Measurements from ENCODE around the gene ACTG1.

Gene ACTG1

DNA sequence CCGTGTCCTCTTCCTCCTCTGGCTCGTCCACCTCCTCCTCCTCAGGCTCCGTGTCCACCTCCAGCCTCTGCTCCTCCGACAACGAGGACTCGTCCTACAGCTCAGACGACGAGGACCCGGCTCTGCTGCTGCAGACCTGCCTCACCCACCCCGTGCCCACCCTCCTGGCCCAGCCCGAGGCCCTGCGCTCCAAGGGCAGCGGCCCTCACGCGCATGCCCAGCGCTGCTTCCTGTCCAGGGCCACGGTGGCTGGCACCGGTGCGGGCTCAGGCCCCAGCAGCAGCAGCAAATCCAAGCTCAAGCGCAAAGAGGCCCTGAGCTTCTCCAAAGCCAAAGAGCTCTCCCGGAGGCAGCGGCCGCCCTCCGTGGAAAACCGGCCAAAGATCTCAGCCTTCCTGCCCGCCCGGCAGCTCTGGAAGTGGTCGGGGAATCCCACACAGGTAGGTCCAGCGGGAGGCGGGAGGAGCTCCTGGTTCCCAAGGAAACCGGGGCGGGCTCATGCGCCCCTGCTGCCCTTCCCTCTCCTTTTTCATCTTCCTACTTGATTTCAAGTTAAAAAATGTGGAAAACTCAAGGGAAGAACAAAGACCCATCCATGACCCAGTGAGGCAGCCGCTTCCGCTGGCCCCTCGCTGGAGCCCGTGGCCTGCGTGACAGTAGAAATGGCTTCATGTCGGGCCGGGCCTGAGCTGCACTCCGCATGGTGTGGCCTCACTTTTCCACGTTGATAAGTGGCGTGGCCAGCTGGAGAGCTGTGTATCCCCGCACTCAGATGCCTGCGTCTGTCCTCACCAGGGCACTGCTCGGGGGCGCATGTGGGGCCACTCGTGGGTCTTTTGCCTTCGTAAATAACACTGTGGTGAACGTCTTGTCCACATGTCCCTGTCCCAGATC is 50.7 kb downstream of the ACTG1 start:
- Histone ChIP-seq H3K27me3 (no peaks in the 10 kb centered on the region), H3K4me1 (no peaks in the 10 kb centered on the region), H3K4me3 (no peak overlapping the region), H3K9me3 (no peaks in the 10 kb centered on the region), H3K36me3 (peaks cover 9 to 71% (median 65%) of the 10 kb centered on the region in 3 donors), H3K27ac (no peak overlapping the region)
- no peak for DNase-seq
- TF ChIP-seq, protein P1, sequence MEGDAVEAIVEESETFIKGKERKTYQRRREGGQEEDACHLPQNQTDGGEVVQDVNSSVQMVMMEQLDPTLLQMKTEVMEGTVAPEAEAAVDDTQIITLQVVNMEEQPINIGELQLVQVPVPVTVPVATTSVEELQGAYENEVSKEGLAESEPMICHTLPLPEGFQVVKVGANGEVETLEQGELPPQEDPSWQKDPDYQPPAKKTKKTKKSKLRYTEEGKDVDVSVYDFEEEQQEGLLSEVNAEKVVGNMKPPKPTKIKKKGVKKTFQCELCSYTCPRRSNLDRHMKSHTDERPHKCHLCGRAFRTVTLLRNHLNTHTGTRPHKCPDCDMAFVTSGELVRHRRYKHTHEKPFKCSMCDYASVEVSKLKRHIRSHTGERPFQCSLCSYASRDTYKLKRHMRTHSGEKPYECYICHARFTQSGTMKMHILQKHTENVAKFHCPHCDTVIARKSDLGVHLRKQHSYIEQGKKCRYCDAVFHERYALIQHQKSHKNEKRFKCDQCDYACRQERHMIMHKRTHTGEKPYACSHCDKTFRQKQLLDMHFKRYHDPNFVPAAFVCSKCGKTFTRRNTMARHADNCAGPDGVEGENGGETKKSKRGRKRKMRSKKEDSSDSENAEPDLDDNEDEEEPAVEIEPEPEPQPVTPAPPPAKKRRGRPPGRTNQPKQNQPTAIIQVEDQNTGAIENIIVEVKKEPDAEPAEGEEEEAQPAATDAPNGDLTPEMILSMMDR (IDR thresholded peaks at IDR 0.05) = no peak
- intact Hi-C loops (cut with DNase I; ENCODE audit: low total_unique reads) = no loop called here

DNA sequence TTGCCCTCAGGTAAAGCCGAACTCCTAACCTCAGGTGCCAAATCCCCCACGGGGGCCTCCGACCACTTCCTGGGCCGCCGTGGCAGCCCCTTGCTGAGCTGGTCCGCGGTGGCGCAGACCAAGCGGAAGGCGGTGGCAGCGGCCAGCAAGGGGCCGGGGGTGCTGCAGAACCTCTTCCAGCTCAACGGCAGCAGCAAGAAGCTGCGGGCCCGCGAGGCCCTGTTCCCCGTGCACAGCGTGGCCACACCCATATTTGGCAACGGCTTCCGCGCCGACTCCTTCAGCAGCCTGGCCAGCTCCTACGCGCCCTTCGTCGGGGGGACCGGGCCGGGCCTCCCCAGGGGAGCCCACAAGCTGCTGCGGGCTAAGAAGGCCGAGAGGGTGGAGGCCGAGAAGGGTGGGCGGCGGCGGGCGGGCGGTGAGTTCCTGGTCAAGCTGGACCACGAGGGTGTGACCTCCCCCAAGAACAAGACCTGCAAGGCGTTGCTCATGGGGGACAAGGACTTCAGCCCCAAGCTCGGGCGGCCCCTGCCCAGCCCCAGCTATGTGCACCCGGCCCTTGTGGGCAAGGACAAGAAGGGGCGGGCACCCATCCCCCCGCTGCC is 51.6 kb downstream of the ACTG1 start:
- Histone ChIP-seq H3K4me1 (no peaks in the 10 kb centered on the region), H3K36me3 (peaks cover 9 to 67% (median 60%) of the 10 kb centered on the region in 3 donors), H3K27ac (no peak overlapping the region), H3K4me3 (no peak overlapping the region), H3K9me3 (no peaks in the 10 kb centered on the region), H3K27me3 (no peaks in the 10 kb centered on the region)
- intact Hi-C loops (cut with DNase I; ENCODE audit: low total_unique reads) = no loop called here
- TF ChIP-seq, protein P1 (IDR thresholded peaks at IDR 0.05) = no peak
- no peak for DNase-seq

Data from tibial artery (tissue), 4 donors.